GM12864 (cell line): ENCODE data around the gene IER5L.

Experiments
- DNase-seq: peaks from one replicate; pipeline ENCODE4 v3.0.0-alpha.2; 2011; ENCODE audit warnings: low read depth
- H3K4me3 ChIP-seq: 2 replicates; pipeline ENCODE4 v1.5.1; 2011; ENCODE audit warnings: mild to moderate bottlenecking, low read depth, low read length, control low read depth
- TF ChIP-seq, protein P1 (sequence below): IDR thresholded peaks from 2 replicates; pipeline ENCODE4 v1.5.1; 2011; ENCODE audit warnings: low read depth, mild to moderate bottlenecking, moderate library complexity, low read length, control low read depth, inconsistent platforms; ENCODE audit errors: missing control alignments

Gene IER5L

GRCh38 chr9:129139233-129139992 is 38.6 kb downstream of the IER5L start:
- TF ChIP-seq, protein P1, sequence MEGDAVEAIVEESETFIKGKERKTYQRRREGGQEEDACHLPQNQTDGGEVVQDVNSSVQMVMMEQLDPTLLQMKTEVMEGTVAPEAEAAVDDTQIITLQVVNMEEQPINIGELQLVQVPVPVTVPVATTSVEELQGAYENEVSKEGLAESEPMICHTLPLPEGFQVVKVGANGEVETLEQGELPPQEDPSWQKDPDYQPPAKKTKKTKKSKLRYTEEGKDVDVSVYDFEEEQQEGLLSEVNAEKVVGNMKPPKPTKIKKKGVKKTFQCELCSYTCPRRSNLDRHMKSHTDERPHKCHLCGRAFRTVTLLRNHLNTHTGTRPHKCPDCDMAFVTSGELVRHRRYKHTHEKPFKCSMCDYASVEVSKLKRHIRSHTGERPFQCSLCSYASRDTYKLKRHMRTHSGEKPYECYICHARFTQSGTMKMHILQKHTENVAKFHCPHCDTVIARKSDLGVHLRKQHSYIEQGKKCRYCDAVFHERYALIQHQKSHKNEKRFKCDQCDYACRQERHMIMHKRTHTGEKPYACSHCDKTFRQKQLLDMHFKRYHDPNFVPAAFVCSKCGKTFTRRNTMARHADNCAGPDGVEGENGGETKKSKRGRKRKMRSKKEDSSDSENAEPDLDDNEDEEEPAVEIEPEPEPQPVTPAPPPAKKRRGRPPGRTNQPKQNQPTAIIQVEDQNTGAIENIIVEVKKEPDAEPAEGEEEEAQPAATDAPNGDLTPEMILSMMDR = peak; percentile 75
- peak; percentile 58 for DNase-seq
- peak overlapping the region; percentile 45 for H3K4me3 ChIP-seq

GRCh38 chr9:129138476-129139232 is 39.4 kb downstream of the IER5L start:
- TF ChIP-seq, protein P1 = no peak
- DNase-seq = no peak
- H3K4me3 ChIP-seq = no peak overlapping the region

- TF ChIP-seq, protein P1 = no peak
- DNase-seq = no peak
These were observed 40.0 kb downstream of the IER5L start for GRCh38 chr9:129138144-129138462.

DNA sequence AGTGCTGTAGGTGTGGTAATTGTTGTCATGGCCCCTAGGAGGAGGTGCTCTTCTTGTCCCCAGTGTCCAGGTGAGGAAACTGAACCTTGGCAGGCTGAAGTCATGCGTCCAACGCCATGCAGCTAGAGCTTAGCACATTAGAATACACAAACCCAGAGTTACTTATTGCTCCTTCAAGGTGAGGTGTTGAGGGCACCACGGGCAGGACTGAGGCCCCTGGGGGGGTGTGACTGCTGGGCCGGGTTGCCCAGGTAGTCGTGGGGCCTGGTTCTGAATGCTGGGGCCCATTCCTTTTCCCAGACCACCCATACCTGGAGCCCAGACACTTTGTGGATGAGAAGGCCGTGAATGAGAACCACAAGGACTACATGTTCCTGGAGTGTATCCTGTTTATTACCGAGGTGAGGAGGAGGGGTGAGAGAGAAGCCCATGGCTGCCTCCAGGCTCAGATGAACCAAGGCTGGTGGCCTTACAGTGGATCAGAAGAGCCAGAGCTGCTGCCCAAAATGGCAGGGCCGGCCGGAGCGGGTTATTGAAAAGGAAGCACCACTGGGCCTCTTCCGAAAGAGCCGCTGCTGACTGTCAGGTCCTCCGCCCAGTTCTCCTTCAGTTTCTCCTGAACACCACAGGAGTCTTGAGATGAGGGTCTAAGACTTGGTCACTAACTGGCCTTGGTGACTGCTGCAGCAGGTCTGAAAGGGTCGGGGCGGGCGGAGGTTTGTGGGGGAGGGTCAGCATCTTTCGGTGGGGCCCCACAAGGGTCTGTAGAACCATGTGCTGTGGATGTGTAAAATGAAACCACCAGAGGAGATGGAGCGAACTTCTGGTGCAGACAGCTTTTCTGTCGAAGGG is 40.5 kb downstream of the IER5L start:
- TF ChIP-seq, protein P1 = no peak
- H3K4me3 ChIP-seq = no peak overlapping the region
- no peak for DNase-seq

More at GRCh38 chr9:129138144-129138462, 40.0 kb downstream of the IER5L start:
- H3K4me3 ChIP-seq = no peak overlapping the region

- DNase-seq = no peak
- no peak overlapping the region for H3K4me3 ChIP-seq
- TF ChIP-seq, protein P1 = no peak
These were observed 41.5 kb downstream of the IER5L start for GRCh38 chr9:129136446-129137035.

GRCh38 chr9:129135476-129135875 is 42.6 kb downstream of the IER5L start:
- no peak for DNase-seq
- no peak overlapping the region for H3K4me3 ChIP-seq
- TF ChIP-seq, protein P1 = no peak
